Left hindlimb (tissue), 1 donor: ENCODE measurements around the gene ANKRD31.

Source experiments
- DNase-seq: peaks from one replicate; pipeline ENCODE4 v3.0.0-alpha.2; 2018

The ANKRD31 gene

DNA sequence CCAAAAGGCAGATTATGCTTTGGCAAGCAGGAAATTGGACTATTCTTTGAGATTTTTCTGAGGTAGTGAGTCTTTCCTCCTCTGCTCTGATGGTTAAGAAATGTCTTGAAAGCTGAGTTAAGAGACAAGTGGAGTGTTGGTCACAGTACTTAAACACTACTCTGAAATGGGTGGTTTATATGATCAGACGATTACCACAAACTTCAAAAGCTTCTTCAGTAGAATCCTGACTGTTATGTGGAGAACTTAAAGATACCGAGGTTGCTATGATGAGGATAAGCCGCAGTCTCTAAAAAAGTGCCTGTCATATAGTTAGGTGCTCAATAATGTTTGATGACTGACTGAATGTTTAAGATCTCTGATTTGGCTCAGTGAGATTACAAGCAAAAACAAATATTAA lies 208.6 kb downstream of the ANKRD31 start:
- DNase-seq = no peak

DNA sequence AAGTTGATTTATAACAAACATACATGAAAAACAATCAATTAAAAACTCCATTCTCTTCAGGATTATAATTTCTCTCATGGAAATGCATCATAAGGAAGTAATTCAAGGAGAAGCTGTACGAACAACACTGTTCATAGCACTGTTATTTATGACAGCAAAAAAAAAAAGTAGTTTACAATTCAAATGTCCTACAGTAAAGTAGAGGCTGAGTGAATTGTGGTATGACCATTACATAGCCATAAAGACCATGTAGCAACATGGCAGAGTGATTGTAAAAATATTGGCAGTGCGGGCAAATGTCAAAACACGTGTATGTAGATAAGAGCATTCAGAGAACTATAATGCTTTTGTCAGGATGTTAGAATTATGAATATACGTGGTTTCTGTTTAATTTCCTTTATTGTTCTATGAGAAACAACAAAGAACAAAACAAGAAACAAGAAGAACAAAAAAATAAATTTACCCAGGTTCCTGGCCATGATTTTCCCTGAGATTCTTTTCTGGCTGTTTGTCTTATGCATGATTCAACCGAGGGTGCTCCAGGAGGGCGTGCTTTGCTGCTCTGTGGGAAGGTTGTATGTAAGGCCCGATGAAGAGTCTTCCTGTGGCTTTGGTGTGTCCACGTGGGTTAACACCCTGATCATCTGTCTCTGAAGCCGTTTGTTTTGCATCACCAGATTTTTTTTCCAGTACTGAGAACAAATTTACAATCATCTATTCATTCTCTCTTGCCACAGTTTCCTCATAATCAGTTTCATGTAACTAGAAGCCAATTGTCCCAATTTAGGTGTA lies 213.1 kb downstream of the ANKRD31 start:
- no peak for DNase-seq

DNA sequence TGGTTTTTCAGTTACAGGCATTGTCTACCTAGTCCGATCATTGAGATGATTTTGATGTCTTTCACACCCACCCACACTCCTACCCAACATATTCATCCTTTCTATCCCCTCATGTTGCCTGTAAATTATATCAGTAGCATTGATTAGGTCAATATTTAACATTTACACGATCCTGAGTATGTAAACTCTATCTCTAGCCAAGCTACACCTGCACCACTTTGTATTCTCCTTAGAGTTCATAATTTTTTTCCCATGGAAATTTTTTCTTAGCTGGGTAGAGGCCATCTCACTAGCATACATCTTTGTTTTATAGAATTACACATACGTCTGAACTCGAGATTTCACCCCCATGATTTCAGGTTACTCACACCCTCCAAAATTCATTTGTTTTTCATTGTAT lies 214.9 kb downstream of the ANKRD31 start:
- no peak for DNase-seq

DNA sequence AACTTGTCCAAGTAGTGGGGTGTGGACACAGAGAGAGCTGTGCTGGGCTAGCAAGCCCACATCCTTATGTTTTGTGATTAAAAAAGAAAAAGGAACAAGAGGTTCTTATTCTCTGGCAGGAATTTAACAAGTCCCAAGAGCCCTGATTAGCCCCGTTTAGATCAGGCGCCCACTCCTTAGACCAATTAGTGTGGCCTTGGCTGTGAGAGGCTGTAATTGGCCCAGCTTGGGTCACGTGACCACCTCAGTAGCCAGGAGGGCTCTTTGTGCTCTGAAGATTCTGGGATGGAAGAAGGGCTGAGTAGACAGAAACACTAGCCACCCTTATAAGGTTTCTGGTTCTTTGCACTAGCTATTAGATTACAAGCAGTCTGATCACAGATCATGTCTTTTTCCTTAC lies 215.5 kb downstream of the ANKRD31 start:
- DNase-seq = no peak

DNA sequence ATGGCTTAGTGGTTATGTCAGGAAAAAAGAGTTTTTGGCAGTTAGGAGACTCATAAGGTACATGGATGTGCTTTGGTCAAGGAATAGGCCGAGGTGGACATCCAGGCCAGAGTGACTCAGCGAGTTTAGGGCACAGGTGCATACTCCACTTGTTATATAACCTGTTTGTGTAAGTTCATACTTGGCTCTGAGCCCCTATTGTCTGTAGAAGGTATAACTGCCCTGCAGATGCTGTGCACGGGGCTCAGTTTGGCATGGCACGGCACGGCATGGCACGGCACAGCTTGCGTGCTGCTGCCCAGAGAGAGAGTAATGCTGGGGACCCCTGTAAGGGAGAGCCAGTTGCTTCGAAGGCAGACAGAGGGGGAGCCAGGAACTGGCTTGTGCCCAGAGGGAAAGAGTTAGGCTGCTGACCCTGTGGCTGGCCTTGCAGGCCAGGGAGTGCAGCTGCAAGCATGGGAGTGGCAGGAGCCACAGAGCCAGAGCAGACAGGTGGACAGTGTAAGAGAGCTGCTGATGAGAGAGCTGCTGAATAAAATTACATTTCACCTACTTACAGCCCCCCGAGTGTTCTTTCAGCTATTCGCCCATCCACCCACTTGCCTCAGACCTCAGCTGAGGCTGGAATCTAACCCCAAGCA lies 216.5 kb downstream of the ANKRD31 start:
- no peak for DNase-seq

DNA sequence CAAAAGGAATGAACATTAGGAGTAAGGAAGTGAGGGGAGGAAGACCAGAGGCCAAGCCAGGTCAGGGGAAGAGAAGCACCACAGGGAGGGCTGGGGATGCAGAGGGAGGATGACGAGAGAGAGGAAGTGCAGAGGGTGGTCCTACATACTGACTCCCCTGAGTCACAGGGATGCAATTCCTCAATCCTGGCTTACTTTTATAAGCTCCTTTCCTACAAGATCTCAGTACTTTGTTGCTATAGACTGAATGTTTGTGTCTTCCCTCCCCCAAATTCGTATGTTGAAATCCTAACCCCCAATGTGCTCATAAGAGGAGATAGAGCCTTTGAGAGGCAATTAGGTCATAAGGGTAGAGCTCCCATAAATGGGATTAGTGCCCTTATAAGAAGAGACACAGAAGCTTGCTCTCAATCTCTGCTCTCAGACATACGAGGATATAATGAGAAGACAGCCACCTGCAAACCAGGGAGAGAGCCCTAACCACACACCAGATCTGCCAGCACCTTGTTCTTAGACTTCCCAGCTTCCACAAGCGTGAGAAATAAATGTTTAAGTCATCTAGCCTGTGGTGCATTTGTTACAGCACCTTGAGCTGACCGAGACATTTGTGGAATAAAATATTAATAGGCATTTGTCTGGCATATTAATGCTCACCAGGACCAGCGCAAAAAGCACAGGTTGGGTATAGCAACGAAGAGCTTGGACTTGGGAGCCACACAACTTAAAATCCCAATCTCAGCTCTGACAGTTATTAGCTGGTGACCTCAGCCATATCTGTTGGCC lies 217.7 kb downstream of the ANKRD31 start:
- DNase-seq = no peak
